HL-60 (cell line): ENCODE measurements around the gene RPL12.

ENCODE experiments used
- DNase-seq, 2 experiments: peaks; one replicate each; pipeline ENCODE4 v3.0.0-alpha.2; 2010 to 2020; ENCODE audit warnings: low read depth in 1 of 2, low spot score in 1 of 2
- H3K27ac ChIP-seq: fragments of 250-450 bp; sonication (Bioruptor Pico); replicated peaks from 2 replicates; pipeline ENCODE4 v1.5.1; 2020; ENCODE audit warnings: mild to moderate bottlenecking, moderate library complexity
- H3K27me3 ChIP-seq: fragments of 250-450 bp; sonication (Bioruptor Pico); 2 replicates; pipeline ENCODE4 v1.5.1; 2021; ENCODE audit warnings: mild to moderate bottlenecking, moderate library complexity; ENCODE audit not compliant: insufficient read depth, poor library complexity, severe bottlenecking
- H3K4me3 ChIP-seq: replicated peaks from 2 replicates; pipeline ENCODE4 v1.5.1; 2011; ENCODE audit warnings: mild to moderate bottlenecking, control low read depth, low read length; ENCODE audit not compliant: insufficient read depth
- CTCF ChIP-seq: IDR thresholded peaks from one replicate; pipeline ENCODE4 v1.5.1; 2011; ENCODE audit warnings: low read length, control low read depth, inconsistent platforms; ENCODE audit not compliant: insufficient read depth
- GABPA ChIP-seq: IDR thresholded peaks from 2 replicates; pipeline ENCODE4 v1.6.1; 2012; ENCODE audit warnings: low read depth
- POLR2AphosphoS5 ChIP-seq: IDR thresholded peaks from 2 replicates; pipeline ENCODE4 v1.6.1; 2012; ENCODE audit warnings: low read depth
- REST ChIP-seq: IDR thresholded peaks from 2 replicates; pipeline ENCODE4 v1.6.1; 2012; ENCODE audit warnings: low read depth; ENCODE audit not compliant: insufficient replicate concordance
- SPI1 ChIP-seq: IDR thresholded peaks from 2 replicates; pipeline ENCODE4 v1.6.1; 2012; ENCODE audit warnings: low read depth, mild to moderate bottlenecking, borderline replicate concordance

RPL12 gene

GRCh38 chr9:127437497-127438264 is 13.5 kb downstream of the RPL12 start:
- TF ChIP-seq REST: no peak
- no peak for TF ChIP-seq SPI1
- TF ChIP-seq CTCF: no peak
- no peak for TF ChIP-seq GABPA
- no peak for TF ChIP-seq POLR2AphosphoS5
- no peaks in the 10 kb centered on the region for H3K27me3 ChIP-seq
- no peak overlapping the region for H3K4me3 ChIP-seq
- peak overlapping the region; percentile 25; the same call in 1 of the 2 replicates for H3K27ac ChIP-seq
- DNase-seq: peak in 1 of 2 experiments; percentile 58

- H3K27ac ChIP-seq: no peak overlapping the region
- no peak overlapping the region for H3K4me3 ChIP-seq
- no peaks in the 10 kb centered on the region for H3K27me3 ChIP-seq
- no peak for TF ChIP-seq REST
- TF ChIP-seq POLR2AphosphoS5: no peak
- no peak for TF ChIP-seq CTCF
- TF ChIP-seq GABPA: no peak
- TF ChIP-seq SPI1: no peak
- DNase-seq: no peak
Observed at GRCh38 chr9:127430415-127430814, 20.8 kb downstream of the RPL12 start.

- H3K27ac ChIP-seq: no peak overlapping the region
- no peaks in the 10 kb centered on the region for H3K27me3 ChIP-seq
- no peak overlapping the region for H3K4me3 ChIP-seq
- no peak for TF ChIP-seq GABPA
- TF ChIP-seq POLR2AphosphoS5: no peak
- TF ChIP-seq CTCF: no peak
- TF ChIP-seq SPI1: no peak
- TF ChIP-seq REST: no peak
- no peak for DNase-seq
Observed at GRCh38 chr9:127428348-127428747, 22.9 kb downstream of the RPL12 start.
